Measurements from ENCODE around the gene FBXO31. TPM values are rescaled to one million over a fixed set of nuclear protein-coding genes. Genes with fewer than 3 reads are reported as not detected.
A peak's percentile ranks its signal among the peaks of the same experiment; 100 is the strongest.

FBXO31 gene
- total and polyA plus RNA-seq, 2 of the 13 experiments (the other 11 are each of a cell fraction or from before 2014, with no cell fraction given) = 92.4 to 101 TPM

DNA sequence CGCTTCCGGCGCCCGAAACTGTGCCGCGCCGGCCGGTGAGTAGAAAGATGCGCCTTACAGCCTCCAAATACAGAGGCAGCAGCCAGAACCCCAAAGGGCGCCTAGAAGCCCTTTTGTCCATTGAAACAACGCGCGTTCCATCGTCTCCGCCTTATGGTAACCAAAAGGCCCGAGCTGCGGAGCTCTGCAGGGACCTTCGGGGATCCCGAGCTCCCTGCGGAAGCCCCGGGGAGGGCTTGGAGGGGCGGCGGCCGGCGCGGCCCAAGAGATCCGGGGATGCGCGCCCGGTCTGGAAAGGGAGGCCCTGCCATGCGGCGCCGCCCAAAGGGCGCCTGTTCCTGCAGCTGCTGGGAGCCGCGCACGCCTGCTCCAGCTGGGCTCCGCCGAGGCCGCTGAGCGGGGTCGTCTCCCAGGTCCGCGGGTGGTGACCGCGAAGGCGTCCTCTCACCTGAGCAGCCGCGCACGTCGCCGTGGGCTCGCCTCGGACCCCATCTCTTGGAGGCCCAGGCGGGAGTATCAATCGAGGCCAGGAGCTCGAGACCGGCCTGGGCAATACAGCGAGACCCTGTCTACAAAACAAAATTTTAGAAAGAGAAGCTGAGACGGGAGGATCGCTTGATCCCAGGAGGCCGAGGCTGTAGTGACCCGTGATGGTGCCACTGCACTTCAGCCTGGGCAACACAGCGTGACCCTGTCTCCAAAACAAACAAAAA, 742 bp upstream of the FBXO31 start (continued):
- TF ChIP-seq, protein P1, sequence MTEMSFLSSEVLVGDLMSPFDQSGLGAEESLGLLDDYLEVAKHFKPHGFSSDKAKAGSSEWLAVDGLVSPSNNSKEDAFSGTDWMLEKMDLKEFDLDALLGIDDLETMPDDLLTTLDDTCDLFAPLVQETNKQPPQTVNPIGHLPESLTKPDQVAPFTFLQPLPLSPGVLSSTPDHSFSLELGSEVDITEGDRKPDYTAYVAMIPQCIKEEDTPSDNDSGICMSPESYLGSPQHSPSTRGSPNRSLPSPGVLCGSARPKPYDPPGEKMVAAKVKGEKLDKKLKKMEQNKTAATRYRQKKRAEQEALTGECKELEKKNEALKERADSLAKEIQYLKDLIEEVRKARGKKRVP (CRISPR knock-in tag; IDR thresholded peaks at IDR 0.05) = no peak
- TF ChIP-seq ATF7 (IDR thresholded peaks at IDR 0.05) (no peak), ATF7 (CRISPR knock-in tag; IDR thresholded peaks at IDR 0.05) (no peak), GABPA (IDR thresholded peaks at IDR 0.05; ENCODE audit: low read depth, low read length) (no peak), GABPA (CRISPR knock-in tag; IDR thresholded peaks at IDR 0.05; ENCODE audit: low read depth) (no peak), FOSL1 (CRISPR knock-in tag; IDR thresholded peaks at IDR 0.05; ENCODE audit: borderline replicate concordance) (no peak), KDM5B (CRISPR knock-in tag; IDR thresholded peaks at IDR 0.05; ENCODE audit: borderline replicate concordance) (peak; percentile 79; the same call in 1 of the 2 replicates), DMAP1 (CRISPR knock-in tag; IDR thresholded peaks at IDR 0.05) (no peak; the same call in 1 of the 2 replicates), FOXK2 (IDR thresholded peaks at IDR 0.05) (no peak), TBX3 (IDR thresholded peaks at IDR 0.05; ENCODE audit: borderline replicate concordance) (no peak), ZNF614 (CRISPR knock-in tag; IDR thresholded peaks at IDR 0.05; ENCODE audit: borderline replicate concordance) (peak; percentile 1; the same call in 1 of the 2 replicates), SRSF4 (IDR thresholded peaks at IDR 0.05; ENCODE audit: low read depth, low read length, poor library complexity, severe bottlenecking) (no peak), ZNF124 (CRISPR knock-in tag; IDR thresholded peaks at IDR 0.05) (no peak), ZNF816 (CRISPR knock-in tag; IDR thresholded peaks at IDR 0.05; ENCODE audit: borderline replicate concordance) (peak; percentile 97), ZMYM2 (CRISPR knock-in tag; IDR thresholded peaks at IDR 0.05) (peak; percentile 92), ZNF44 (CRISPR knock-in tag; IDR thresholded peaks at IDR 0.05) (peak; percentile 46; the same call in 1 of the 2 replicates), MAF1 (CRISPR knock-in tag; IDR thresholded peaks at IDR 0.05; ENCODE audit: borderline replicate concordance) (no peak), PPARG (CRISPR knock-in tag; conservative IDR thresholded peaks at IDR 0.05) (0 out of 2 replicates have a peak, but pooled peaks have one; percentile 24), EHMT2 (IDR thresholded peaks at IDR 0.05; ENCODE audit: borderline replicate concordance, low read depth, low read length) (no peak)
- TF ChIP-seq, protein P2, sequence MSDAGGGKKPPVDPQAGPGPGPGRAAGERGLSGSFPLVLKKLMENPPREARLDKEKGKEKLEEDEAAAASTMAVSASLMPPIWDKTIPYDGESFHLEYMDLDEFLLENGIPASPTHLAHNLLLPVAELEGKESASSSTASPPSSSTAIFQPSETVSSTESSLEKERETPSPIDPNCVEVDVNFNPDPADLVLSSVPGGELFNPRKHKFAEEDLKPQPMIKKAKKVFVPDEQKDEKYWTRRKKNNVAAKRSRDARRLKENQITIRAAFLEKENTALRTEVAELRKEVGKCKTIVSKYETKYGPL (CRISPR knock-in tag; IDR thresholded peaks at IDR 0.05) = no peak
- TF ChIP-seq, protein P3, sequence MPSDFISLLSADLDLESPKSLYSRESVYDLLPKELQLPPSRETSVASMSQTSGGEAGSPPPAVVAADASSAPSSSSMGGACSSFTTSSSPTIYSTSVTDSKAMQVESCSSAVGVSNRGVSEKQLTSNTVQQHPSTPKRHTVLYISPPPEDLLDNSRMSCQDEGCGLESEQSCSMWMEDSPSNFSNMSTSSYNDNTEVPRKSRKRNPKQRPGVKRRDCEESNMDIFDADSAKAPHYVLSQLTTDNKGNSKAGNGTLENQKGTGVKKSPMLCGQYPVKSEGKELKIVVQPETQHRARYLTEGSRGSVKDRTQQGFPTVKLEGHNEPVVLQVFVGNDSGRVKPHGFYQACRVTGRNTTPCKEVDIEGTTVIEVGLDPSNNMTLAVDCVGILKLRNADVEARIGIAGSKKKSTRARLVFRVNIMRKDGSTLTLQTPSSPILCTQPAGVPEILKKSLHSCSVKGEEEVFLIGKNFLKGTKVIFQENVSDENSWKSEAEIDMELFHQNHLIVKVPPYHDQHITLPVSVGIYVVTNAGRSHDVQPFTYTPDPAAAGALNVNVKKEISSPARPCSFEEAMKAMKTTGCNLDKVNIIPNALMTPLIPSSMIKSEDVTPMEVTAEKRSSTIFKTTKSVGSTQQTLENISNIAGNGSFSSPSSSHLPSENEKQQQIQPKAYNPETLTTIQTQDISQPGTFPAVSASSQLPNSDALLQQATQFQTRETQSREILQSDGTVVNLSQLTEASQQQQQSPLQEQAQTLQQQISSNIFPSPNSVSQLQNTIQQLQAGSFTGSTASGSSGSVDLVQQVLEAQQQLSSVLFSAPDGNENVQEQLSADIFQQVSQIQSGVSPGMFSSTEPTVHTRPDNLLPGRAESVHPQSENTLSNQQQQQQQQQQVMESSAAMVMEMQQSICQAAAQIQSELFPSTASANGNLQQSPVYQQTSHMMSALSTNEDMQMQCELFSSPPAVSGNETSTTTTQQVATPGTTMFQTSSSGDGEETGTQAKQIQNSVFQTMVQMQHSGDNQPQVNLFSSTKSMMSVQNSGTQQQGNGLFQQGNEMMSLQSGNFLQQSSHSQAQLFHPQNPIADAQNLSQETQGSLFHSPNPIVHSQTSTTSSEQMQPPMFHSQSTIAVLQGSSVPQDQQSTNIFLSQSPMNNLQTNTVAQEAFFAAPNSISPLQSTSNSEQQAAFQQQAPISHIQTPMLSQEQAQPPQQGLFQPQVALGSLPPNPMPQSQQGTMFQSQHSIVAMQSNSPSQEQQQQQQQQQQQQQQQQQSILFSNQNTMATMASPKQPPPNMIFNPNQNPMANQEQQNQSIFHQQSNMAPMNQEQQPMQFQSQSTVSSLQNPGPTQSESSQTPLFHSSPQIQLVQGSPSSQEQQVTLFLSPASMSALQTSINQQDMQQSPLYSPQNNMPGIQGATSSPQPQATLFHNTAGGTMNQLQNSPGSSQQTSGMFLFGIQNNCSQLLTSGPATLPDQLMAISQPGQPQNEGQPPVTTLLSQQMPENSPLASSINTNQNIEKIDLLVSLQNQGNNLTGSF (CRISPR knock-in tag; IDR thresholded peaks at IDR 0.05) = no peak; the same call in 1 of the 2 replicates
- TF ChIP-seq, protein P4, sequence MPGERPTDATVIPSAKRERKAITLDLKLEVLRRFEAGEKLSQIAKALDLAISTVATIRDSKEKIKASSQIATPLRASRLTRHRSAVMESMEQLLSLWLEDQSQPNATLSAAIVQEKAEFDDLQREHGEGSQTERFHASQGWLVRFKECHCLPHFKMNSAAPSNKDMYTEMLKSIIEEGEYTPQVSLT (CRISPR knock-in tag; IDR thresholded peaks at IDR 0.05; ENCODE audit: borderline replicate concordance, low read depth) = no peak; the same call in 1 of the 2 replicates

Measured in HepG2 (cell line).